Cardiac muscle cell (in vitro differentiated cells and primary cell): ENCODE results near the gene NAT9. TPM values are rescaled to one million over a fixed set of nuclear protein-coding genes. Genes with fewer than 3 reads are reported as not detected.

Source experiments
- DNase-seq, 2 donors: peaks; one replicate each; pipeline versions ENCODE4 v3.0.0 to v3.0.0-alpha.2; 2010 to 2017; ENCODE audit warnings: low read depth in 1 of 2, low spot score in 1 of 2
- H3K27ac ChIP-seq: fragments of 200-600 bp; sonication (generic); 2 replicates; pipeline ENCODE4 v1.5.1; 2016
- H3K27me3 ChIP-seq: fragments of 200-600 bp; sonication (generic); 2 replicates; pipeline ENCODE4 v1.6.0; 2016; ENCODE audit warnings: control low read depth
- H3K36me3 ChIP-seq: fragments of 200-600 bp; sonication (generic); 2 replicates; pipeline ENCODE4 v1.5.1; 2016; ENCODE audit warnings: control low read depth
- H3K4me1 ChIP-seq: fragments of 200-600 bp; sonication (generic); 2 replicates; pipeline ENCODE4 v1.8.1; 2017; ENCODE audit warnings: low read depth, mild to moderate bottlenecking, mixed run types
- H3K4me3 ChIP-seq: fragments of 200-600 bp; sonication (generic); 2 replicates; pipeline ENCODE4 v1.5.1; 2016; ENCODE audit warnings: mild to moderate bottlenecking
- H3K9me3 ChIP-seq: fragments of 200-600 bp; sonication (generic); 2 replicates; pipeline ENCODE4 v1.5.1; 2017; ENCODE audit warnings: low read depth, mild to moderate bottlenecking, control low read depth
- CTCF ChIP-seq: IDR thresholded peaks from 2 replicates; pipeline ENCODE4 v1.5.1; 2012; ENCODE audit warnings: low read depth, mild to moderate bottlenecking, low read length
- polyA plus RNA-seq: library from polyadenylated mRNA; unstranded; fragments of >200 nt; fragmentation: Nextera tagmentation; extraction: Ambion mirVana; gene quantifications from 2 replicates; pipeline ENCODE4 v1.2.1, GENCODE V29; 2016
- total RNA-seq: library from RNA; depleted of rRNA; stranded (reverse); fragments of >200 nt; gene quantifications from 2 replicates; pipeline ENCODE4 v1.2.3, GENCODE V29; 2016

The NAT9 gene
- total and polyA plus RNA-seq, 2 experiments from 2014 or later, result 56.2 to 73.1 TPM

GRCh38 chr17:74786431-74787055 is 10.4 kb upstream of the NAT9 start:
- TF ChIP-seq CTCF, result no peak
- H3K9me3 ChIP-seq, result no peaks in the 10 kb centered on the region
- DNase-seq, result no peak
- H3K36me3 ChIP-seq, result no peaks in the 10 kb centered on the region
- H3K27me3 ChIP-seq, result no peaks in the 10 kb centered on the region
- H3K27ac ChIP-seq, result no peak overlapping the region
- H3K4me1 ChIP-seq, result no peaks in the 10 kb centered on the region
- H3K4me3 ChIP-seq, result no peak overlapping the region

GRCh38 chr17:74785981-74786360 is 9.8 kb upstream of the NAT9 start:
- no peak for DNase-seq
- Histone ChIP-seq H3K27ac (no peak overlapping the region), H3K27me3 (no peaks in the 10 kb centered on the region), H3K4me1 (no peaks in the 10 kb centered on the region), H3K36me3 (no peaks in the 10 kb centered on the region), H3K4me3 (no peak overlapping the region), H3K9me3 (no peaks in the 10 kb centered on the region)
- no peak for TF ChIP-seq CTCF

GRCh38 chr17:74785096-74785980 is 9.2 kb upstream of the NAT9 start:
- no peaks in the 10 kb centered on the region for H3K4me1 ChIP-seq
- DNase-seq, result no peak
- no peaks in the 10 kb centered on the region for H3K36me3 ChIP-seq
- TF ChIP-seq CTCF, result no peak
- H3K9me3 ChIP-seq, result no peaks in the 10 kb centered on the region
- H3K27ac ChIP-seq, result no peak overlapping the region
- H3K4me3 ChIP-seq, result no peak overlapping the region
- H3K27me3 ChIP-seq, result no peaks in the 10 kb centered on the region

- Histone ChIP-seq H3K4me3 (no peak overlapping the region), H3K27ac (no peak overlapping the region), H3K36me3 (no peaks in the 10 kb centered on the region), H3K9me3 (no peaks in the 10 kb centered on the region), H3K4me1 (no peaks in the 10 kb centered on the region), H3K27me3 (no peaks in the 10 kb centered on the region)
- TF ChIP-seq CTCF, result no peak
- DNase-seq, result no peak
Observed at GRCh38 chr17:74784125-74784810, 8.1 kb upstream of the NAT9 start.

GRCh38 chr17:74782571-74782970 is 6.4 kb upstream of the NAT9 start:
- H3K9me3 ChIP-seq, result no peaks in the 10 kb centered on the region
- H3K27ac ChIP-seq, result no peak overlapping the region
- no peaks in the 10 kb centered on the region for H3K4me1 ChIP-seq
- no peaks in the 10 kb centered on the region for H3K27me3 ChIP-seq
- TF ChIP-seq CTCF, result no peak
- no peak for DNase-seq
- no peaks in the 10 kb centered on the region for H3K36me3 ChIP-seq
- no peak overlapping the region for H3K4me3 ChIP-seq
